K562 (cell line): ENCODE data around the gene CNTRL. TPM values are rescaled to one million over a fixed set of nuclear protein-coding genes. Genes with fewer than 3 reads are reported as not detected.

Experiments
- EP400 ChIP-seq: fragments of 450-650 bp; IDR thresholded peaks from 2 replicates; pipeline ENCODE4 v1.6.1; 2017; ENCODE audit warnings: antibody characterized with exemption, mild to moderate bottlenecking, moderate library complexity
- KLF1 ChIP-seq: fragments of 450-650 bp; IDR thresholded peaks from 2 replicates; pipeline ENCODE4 v1.6.1; 2016; ENCODE audit warnings: missing genetic modification characterization, missing compliant biosample characterization
- NFYB ChIP-seq: IDR thresholded peaks from 2 replicates; pipeline ENCODE4 v1.6.1; 2011; ENCODE audit warnings: mild to moderate bottlenecking, moderate library complexity; ENCODE audit not compliant: insufficient read length; ENCODE audit errors: extremely low read depth
- PML ChIP-seq: IDR thresholded peaks from 2 replicates; pipeline ENCODE4 v1.6.1; 2012; ENCODE audit warnings: low read length, inconsistent platforms
- POLR2B ChIP-seq: fragments of 450-650 bp; IDR thresholded peaks from 2 replicates; pipeline ENCODE4 v1.6.1; 2018; ENCODE audit warnings: low read depth; ENCODE audit not compliant: partially characterized antibody
- RFX7 ChIP-seq: fragments of 250-450 bp; sonication (Bioruptor Pico); IDR thresholded peaks from 2 replicates; pipeline ENCODE4 v1.5.1; 2021; ENCODE audit warnings: mild to moderate bottlenecking
- SMARCA4 ChIP-seq: fragments of 450-650 bp; IDR thresholded peaks from 2 replicates; pipeline ENCODE4 v1.6.1; 2016
- SMARCC2 ChIP-seq: fragments of 450-650 bp; IDR thresholded peaks from 2 replicates; pipeline ENCODE4 v1.6.1; 2017; ENCODE audit warnings: antibody characterized with exemption, moderate library complexity, mild to moderate bottlenecking, low read depth
- SP1 ChIP-seq: sonication (generic); formaldehyde crosslinking; IDR thresholded peaks from 2 replicates; pipeline ENCODE4 v1.8.1; 2022; ENCODE audit warnings: mild to moderate bottlenecking, missing genetic modification reagents
- TCF3 ChIP-seq: sonication (generic); formaldehyde crosslinking; IDR thresholded peaks from 2 replicates; pipeline ENCODE4 v1.4.0; 2020; ENCODE audit warnings: mild to moderate bottlenecking, missing genetic modification reagents
- TFAP4 ChIP-seq: sonication (generic); formaldehyde crosslinking; IDR thresholded peaks from 2 replicates; pipeline ENCODE4 v1.8.0; 2022; ENCODE audit warnings: missing genetic modification reagents, mild to moderate bottlenecking, moderate library complexity, borderline replicate concordance
- WHSC1 ChIP-seq: IDR thresholded peaks from one replicate; pipeline ENCODE4 v1.6.1; 2012; ENCODE audit warnings: low read length, control low read depth, inconsistent platforms
- ZFP1 ChIP-seq: fragments of 450-650 bp; formaldehyde crosslinking; IDR thresholded peaks from 2 replicates; pipeline ENCODE4 v1.4.0; 2020; ENCODE audit warnings: mild to moderate bottlenecking, mixed read lengths
- ZNF253 ChIP-seq: fragments of 250-450 bp; sonication (Bioruptor Pico); conservative IDR thresholded peaks from 2 replicates; pipeline ENCODE4 v1.6.1; 2021; ENCODE audit warnings: mild to moderate bottlenecking
- polyA plus RNA-seq, 8 experiments: library from polyadenylated mRNA; depleted of rRNA in 4 of 8; stranded (reverse) in 5 of 8; unstranded in 3 of 8; fragments of >200 nt; fragmentation: Nextera tagmentation in 2 of 8; fragmentation: Illumina TruSeq in 1 of 8; extraction: Ambion mirVana in 2 of 8; extraction: Trizol in 1 of 8; gene quantifications; 2 replicates each; pipeline versions ENCODE4 v1.2.1 to v1.2.3, GENCODE V29; 2011 to 2014; ENCODE audit warnings: inconsistent platforms in 1 of 8, missing spikeins in 1 of 8
- total RNA-seq, 7 experiments: library from RNA; depleted of rRNA in 6 of 7; stranded (reverse); fragments of >200 nt in 6 of 7; fragmentation: Illumina TruSeq in 2 of 7; extraction: Trizol in 2 of 7; gene quantifications; 2 replicates each; pipeline versions ENCODE4 v1.2.1 to v1.2.3, GENCODE V29; 2011 to 2021; ENCODE audit warnings: low replicate concordance in 1 of 7
- TF ChIP-seq, protein P1 (sequence below): fragments of 200-800 bp; sonication (Bioruptor generic); IDR thresholded peaks from 2 replicates; pipeline ENCODE4 v1.6.1; 2016; ENCODE audit warnings: missing genetic modification characterization, missing compliant biosample characterization

The CNTRL gene
- total and polyA plus RNA-seq, 9 of the 15 experiments (the other 6 are each of a cell fraction or from before 2014, with no cell fraction given), result 9.2 to 28.9 (median 20.5) TPM

- TF ChIP-seq TFAP4 (CRISPR knock-in tag) (peak; percentile 37; the same call in 1 of the 2 replicates), NFYB (peak; percentile 64), RFX7 (CRISPR knock-in tag) (no peak), PML (peak; percentile 41; the same call in 1 of the 2 replicates), WHSC1 (no peak), POLR2B (peak; percentile 42), SMARCC2 (peak; percentile 42; the same call in 1 of the 2 replicates), ZNF253 (CRISPR knock-in tag) (no peak), ZFP1 (CRISPR knock-in tag) (no peak), EP400 (peak; percentile 68), SMARCA4 (peak; percentile 47; the same call in 1 of the 2 replicates), KLF1 (tag) (no peak), SP1 (CRISPR knock-in tag) (peak; percentile 69), TCF3 (CRISPR knock-in tag) (no peak)
- TF ChIP-seq, protein P1, sequence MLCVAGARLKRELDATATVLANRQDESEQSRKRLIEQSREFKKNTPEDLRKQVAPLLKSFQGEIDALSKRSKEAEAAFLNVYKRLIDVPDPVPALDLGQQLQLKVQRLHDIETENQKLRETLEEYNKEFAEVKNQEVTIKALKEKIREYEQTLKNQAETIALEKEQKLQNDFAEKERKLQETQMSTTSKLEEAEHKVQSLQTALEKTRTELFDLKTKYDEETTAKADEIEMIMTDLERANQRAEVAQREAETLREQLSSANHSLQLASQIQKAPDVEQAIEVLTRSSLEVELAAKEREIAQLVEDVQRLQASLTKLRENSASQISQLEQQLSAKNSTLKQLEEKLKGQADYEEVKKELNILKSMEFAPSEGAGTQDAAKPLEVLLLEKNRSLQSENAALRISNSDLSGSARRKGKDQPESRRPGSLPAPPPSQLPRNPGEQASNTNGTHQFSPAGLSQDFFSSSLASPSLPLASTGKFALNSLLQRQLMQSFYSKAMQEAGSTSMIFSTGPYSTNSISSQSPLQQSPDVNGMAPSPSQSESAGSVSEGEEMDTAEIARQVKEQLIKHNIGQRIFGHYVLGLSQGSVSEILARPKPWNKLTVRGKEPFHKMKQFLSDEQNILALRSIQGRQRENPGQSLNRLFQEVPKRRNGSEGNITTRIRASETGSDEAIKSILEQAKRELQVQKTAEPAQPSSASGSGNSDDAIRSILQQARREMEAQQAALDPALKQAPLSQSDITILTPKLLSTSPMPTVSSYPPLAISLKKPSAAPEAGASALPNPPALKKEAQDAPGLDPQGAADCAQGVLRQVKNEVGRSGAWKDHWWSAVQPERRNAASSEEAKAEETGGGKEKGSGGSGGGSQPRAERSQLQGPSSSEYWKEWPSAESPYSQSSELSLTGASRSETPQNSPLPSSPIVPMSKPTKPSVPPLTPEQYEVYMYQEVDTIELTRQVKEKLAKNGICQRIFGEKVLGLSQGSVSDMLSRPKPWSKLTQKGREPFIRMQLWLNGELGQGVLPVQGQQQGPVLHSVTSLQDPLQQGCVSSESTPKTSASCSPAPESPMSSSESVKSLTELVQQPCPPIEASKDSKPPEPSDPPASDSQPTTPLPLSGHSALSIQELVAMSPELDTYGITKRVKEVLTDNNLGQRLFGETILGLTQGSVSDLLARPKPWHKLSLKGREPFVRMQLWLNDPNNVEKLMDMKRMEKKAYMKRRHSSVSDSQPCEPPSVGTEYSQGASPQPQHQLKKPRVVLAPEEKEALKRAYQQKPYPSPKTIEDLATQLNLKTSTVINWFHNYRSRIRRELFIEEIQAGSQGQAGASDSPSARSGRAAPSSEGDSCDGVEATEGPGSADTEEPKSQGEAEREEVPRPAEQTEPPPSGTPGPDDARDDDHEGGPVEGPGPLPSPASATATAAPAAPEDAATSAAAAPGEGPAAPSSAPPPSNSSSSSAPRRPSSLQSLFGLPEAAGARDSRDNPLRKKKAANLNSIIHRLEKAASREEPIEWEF (CRISPR knock-in tag), result no peak
These were observed 46.9 kb downstream of the CNTRL start (continued) for GRCh38 chr9:121121582-121122087.
